Measurements from ENCODE around the gene GTF2E1. TPM values are rescaled to one million over a fixed set of nuclear protein-coding genes. Genes with fewer than 3 reads are reported as not detected.

Gene GTF2E1
- total and polyA plus RNA-seq, 9 of the 15 experiments (the other 6 are each of a cell fraction or from before 2014, with no cell fraction given), result 12.9 to 23.5 (median 15.4) TPM

GRCh38 chr3:120706950-120707349 lies 35.6 kb upstream of the GTF2E1 start (continued):
- TF ChIP-seq ZHX1 (conservative IDR thresholded peaks at IDR 0.05; ENCODE audit: low read length), result no peak
- TF ChIP-seq CREBBP (IDR thresholded peaks at IDR 0.05; ENCODE audit: low read depth, low read length), result no peak
- TF ChIP-seq ZSCAN29 (IDR thresholded peaks at IDR 0.05), result no peak
- TF ChIP-seq NR3C1 (CRISPR knock-in tag; IDR thresholded peaks at IDR 0.05), result no peak
- no peak for TF ChIP-seq ZBTB11 (CRISPR knock-in tag; IDR thresholded peaks at IDR 0.05)
- TF ChIP-seq KHSRP (IDR thresholded peaks at IDR 0.05), result no peak
- TF ChIP-seq SNRNP70 (optimal IDR thresholded peaks at IDR 0.05; ENCODE audit: low read depth, low read length), result no peak
